OCI-LY1 (cell line): ENCODE data around the gene IL1RAPL1.

Experiments used
- H2AFZ ChIP-seq: fragments of 200-600 bp; sonication (generic), shearing (Covaris generic); 2 replicates; pipeline ENCODE4 v1.6.0; 2014; ENCODE audit warnings: antibody characterized with exemption, mild to moderate bottlenecking, low read length
- H3F3A ChIP-seq: fragments of 200-600 bp; sonication (generic), shearing (Covaris generic); 2 replicates; pipeline ENCODE4 v1.6.0; 2014; ENCODE audit warnings: mild to moderate bottlenecking, antibody characterized with exemption, low read length, moderate library complexity; ENCODE audit not compliant: insufficient read depth
- H3K27ac ChIP-seq: fragments of 200-600 bp; sonication (generic); 2 replicates; pipeline ENCODE4 v1.5.1; 2014; ENCODE audit warnings: low read length, mixed run types, mild to moderate bottlenecking, low read depth; ENCODE audit not compliant: poor library complexity, severe bottlenecking
- H3K27me3 ChIP-seq: fragments of 200-600 bp; sonication (generic); 2 replicates; pipeline ENCODE4 v1.6.0; 2014; ENCODE audit warnings: antibody characterized with exemption, mild to moderate bottlenecking, low read length, moderate library complexity; ENCODE audit not compliant: insufficient read depth
- H3K36me3 ChIP-seq: fragments of 200-600 bp; sonication (generic); 2 replicates; pipeline ENCODE4 v1.6.1; 2014; ENCODE audit warnings: mild to moderate bottlenecking, antibody characterized with exemption, low read length, moderate library complexity, mixed read lengths; ENCODE audit not compliant: insufficient read depth
- H3K4me1 ChIP-seq: fragments of 200-600 bp; sonication (generic); 2 replicates; pipeline ENCODE4 v1.5.1; 2014; ENCODE audit warnings: mild to moderate bottlenecking, low read length, moderate library complexity; ENCODE audit not compliant: insufficient read depth, severe bottlenecking
- H3K4me2 ChIP-seq: fragments of 200-600 bp; sonication (generic), shearing (Covaris generic); 2 replicates; pipeline ENCODE4 v1.6.1; 2014; ENCODE audit warnings: low read length
- H3K4me3 ChIP-seq: fragments of 200-600 bp; sonication (generic); 2 replicates; pipeline ENCODE4 v1.5.1; 2014; ENCODE audit warnings: low read length, low read depth, mild to moderate bottlenecking, mixed read lengths; ENCODE audit not compliant: poor library complexity, severe bottlenecking
- H3K79me2 ChIP-seq: fragments of 200-600 bp; shearing (Covaris generic); 2 replicates; pipeline ENCODE4 v1.6.1; 2016; ENCODE audit warnings: mixed run types, low read length, mixed read lengths; ENCODE audit not compliant: insufficient read depth
- H3K9ac ChIP-seq: fragments of 200-600 bp; sonication (generic), shearing (Covaris generic); 2 replicates; pipeline ENCODE4 v1.6.1; 2014; ENCODE audit warnings: mild to moderate bottlenecking, low read length, mixed read lengths
- H3K9me2 ChIP-seq: fragments of 200-600 bp; sonication (generic), shearing (Covaris generic); 2 replicates; pipeline ENCODE4 v1.6.1; 2014; ENCODE audit warnings: low read depth, mild to moderate bottlenecking, low read length, mixed read lengths
- H3K9me3 ChIP-seq: fragments of 200-600 bp; shearing (Covaris generic); 2 replicates; pipeline ENCODE4 v1.6.1; 2014; ENCODE audit warnings: low read length, mixed read lengths
- H4K20me1 ChIP-seq: fragments of 200-600 bp; sonication (generic), shearing (Covaris generic); 2 replicates; pipeline ENCODE4 v1.6.0; 2016; ENCODE audit warnings: mild to moderate bottlenecking, low read length; ENCODE audit not compliant: insufficient read depth
- EZH2 ChIP-seq: fragments of 200-600 bp; sonication (generic), shearing (Covaris generic); IDR thresholded peaks from 2 replicates; pipeline ENCODE4 v1.8.0; 2017; ENCODE audit warnings: borderline replicate concordance, mixed run types, mild to moderate bottlenecking, antibody characterized with exemption, low read length, moderate library complexity, mixed read lengths
- TF ChIP-seq, protein P1 (sequence below): fragments of 200-600 bp; sonication (generic), shearing (Covaris generic); IDR thresholded peaks from 2 replicates; pipeline ENCODE4 v1.5.1; 2017; ENCODE audit warnings: mild to moderate bottlenecking, antibody characterized with exemption, low read length, moderate library complexity, mixed read lengths

The IL1RAPL1 gene

DNA sequence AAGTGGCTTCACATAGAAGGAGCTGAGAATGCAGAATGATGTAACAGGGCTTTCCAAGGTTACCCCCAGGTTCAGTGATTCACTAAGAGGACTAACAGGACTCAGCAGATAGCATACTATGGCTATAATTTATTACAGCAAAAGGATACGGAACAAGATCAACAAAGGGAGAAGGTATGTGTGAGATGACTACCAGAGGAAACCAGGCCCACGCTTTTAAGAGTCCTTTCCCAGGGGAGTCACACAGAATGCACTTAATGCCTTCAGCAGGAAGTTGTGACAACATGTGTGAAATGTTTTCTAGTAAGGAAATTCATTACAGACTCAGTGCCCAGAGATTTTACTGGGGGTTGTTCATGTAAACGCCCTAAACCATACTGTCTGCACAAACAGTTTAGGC lies 1254.5 kb downstream of the IL1RAPL1 start:
- no peaks in the 10 kb centered on the region for H3F3A ChIP-seq
- no peak for TF ChIP-seq EZH2
- TF ChIP-seq, protein P1, sequence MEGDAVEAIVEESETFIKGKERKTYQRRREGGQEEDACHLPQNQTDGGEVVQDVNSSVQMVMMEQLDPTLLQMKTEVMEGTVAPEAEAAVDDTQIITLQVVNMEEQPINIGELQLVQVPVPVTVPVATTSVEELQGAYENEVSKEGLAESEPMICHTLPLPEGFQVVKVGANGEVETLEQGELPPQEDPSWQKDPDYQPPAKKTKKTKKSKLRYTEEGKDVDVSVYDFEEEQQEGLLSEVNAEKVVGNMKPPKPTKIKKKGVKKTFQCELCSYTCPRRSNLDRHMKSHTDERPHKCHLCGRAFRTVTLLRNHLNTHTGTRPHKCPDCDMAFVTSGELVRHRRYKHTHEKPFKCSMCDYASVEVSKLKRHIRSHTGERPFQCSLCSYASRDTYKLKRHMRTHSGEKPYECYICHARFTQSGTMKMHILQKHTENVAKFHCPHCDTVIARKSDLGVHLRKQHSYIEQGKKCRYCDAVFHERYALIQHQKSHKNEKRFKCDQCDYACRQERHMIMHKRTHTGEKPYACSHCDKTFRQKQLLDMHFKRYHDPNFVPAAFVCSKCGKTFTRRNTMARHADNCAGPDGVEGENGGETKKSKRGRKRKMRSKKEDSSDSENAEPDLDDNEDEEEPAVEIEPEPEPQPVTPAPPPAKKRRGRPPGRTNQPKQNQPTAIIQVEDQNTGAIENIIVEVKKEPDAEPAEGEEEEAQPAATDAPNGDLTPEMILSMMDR: no peak
- no peaks in the 10 kb centered on the region for H3K27me3 ChIP-seq
- no peak overlapping the region for H3K27ac ChIP-seq
- H3K9me3 ChIP-seq: no peaks in the 10 kb centered on the region
- no peak overlapping the region for H3K4me3 ChIP-seq
- no peaks in the 10 kb centered on the region for H3K79me2 ChIP-seq
- no peaks in the 10 kb centered on the region for H3K9me2 ChIP-seq
- H3K9ac ChIP-seq: no peak overlapping the region
- no peaks in the 10 kb centered on the region for H4K20me1 ChIP-seq
- H2AFZ ChIP-seq: no peak overlapping the region
- H3K4me1 ChIP-seq: no peaks in the 10 kb centered on the region
- no peak overlapping the region for H3K4me2 ChIP-seq
- H3K36me3 ChIP-seq: no peaks in the 10 kb centered on the region

GRCh38 chrX:29842552-29842951 lies 1255.3 kb downstream of the IL1RAPL1 start:
- Histone ChIP-seq H3K4me1 (no peaks in the 10 kb centered on the region), H3K4me3 (no peak overlapping the region), H3K9me2 (no peaks in the 10 kb centered on the region), H4K20me1 (no peaks in the 10 kb centered on the region), H3K9ac (no peak overlapping the region), H2AFZ (no peak overlapping the region), H3K79me2 (no peaks in the 10 kb centered on the region), H3K36me3 (no peaks in the 10 kb centered on the region), H3F3A (no peaks in the 10 kb centered on the region), H3K27ac (no peak overlapping the region), H3K4me2 (no peak overlapping the region), H3K27me3 (no peaks in the 10 kb centered on the region), H3K9me3 (no peaks in the 10 kb centered on the region)
- TF ChIP-seq EZH2: no peak
- TF ChIP-seq, protein P1: no peak

DNA sequence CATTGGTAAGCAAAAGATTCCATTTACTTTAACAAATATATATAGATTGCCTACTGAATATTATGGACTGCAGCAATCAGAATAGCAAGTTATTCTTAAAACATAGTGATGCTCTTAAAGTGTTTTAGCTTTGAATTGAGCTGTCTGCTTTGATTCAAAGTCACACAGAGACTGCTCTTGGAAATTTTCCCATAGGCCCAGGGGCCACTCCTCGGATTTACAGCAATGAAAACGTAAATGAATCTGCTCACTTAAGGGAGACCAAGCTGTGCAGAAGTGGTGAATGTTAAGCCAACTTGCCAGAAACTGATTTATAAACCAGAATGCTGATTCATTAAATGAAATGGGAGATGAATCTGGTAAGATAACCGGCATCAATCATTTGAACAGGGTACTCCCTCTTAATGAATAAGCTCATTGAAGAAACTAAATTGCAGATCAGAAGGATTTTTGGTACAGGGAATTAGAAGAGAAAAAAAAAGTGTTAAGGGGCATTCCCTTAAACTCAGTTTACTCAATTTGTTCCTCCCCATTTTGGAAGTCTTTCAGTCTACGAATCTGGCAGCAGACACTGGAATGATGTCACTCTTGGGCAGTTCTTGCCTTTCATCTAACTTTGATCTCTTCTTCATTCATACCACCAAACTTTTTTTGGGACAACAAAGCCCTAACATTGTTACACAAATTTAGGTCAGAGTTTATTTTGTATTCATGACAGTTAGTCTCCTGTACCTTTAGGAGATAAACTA lies 1264.8 kb downstream of the IL1RAPL1 start:
- Histone ChIP-seq H3K4me3 (no peak overlapping the region), H3K36me3 (no peaks in the 10 kb centered on the region), H3K4me1 (no peaks in the 10 kb centered on the region), H3K9ac (no peak overlapping the region), H3K79me2 (no peaks in the 10 kb centered on the region), H3K27me3 (no peaks in the 10 kb centered on the region), H2AFZ (no peak overlapping the region), H3K27ac (no peak overlapping the region), H4K20me1 (no peaks in the 10 kb centered on the region), H3F3A (no peaks in the 10 kb centered on the region), H3K4me2 (no peak overlapping the region), H3K9me2 (no peaks in the 10 kb centered on the region), H3K9me3 (no peaks in the 10 kb centered on the region)
- TF ChIP-seq, protein P1: no peak
- TF ChIP-seq EZH2: no peak
